ENCODE data around the gene TH. TPM values are rescaled to one million over a fixed set of nuclear protein-coding genes. Genes with fewer than 3 reads are reported as not detected.

Gene TH
- polyA plus RNA-seq, 1 of the 3 experiments (the other 2 are of a cell fraction) = not detected

DNA sequence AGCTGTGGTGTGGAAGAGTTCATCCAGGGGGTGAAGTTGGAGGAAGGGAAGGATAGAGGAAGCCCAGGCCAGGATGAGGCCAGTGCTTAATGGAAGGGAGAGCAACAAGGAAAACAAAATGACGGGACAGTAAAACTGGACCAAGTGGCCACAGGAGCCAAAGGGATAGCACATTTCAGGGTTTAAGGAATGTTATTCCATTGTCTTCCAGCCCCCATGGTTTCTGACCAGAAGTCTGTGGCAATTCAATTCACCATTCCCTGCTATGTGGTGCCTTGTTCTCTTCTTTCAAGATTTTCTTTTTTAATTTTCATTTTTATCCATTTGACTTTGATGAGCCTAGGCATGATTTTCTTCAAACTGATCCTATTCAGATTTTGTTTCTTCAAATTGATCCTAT, 54.9 kb downstream of the TH start:
- DNase-seq = no peak
- ChIA-PET CTCF (interaction anchor here (1.3 to 1.4 kb wide), 2 partner anchors 80 to 234 kb away, joined by 5 to 6 read pairs; no protein-coding TSS in a partner anchor), POLR2A (no interaction called here)
- H4K20me1 ChIP-seq (ENCODE audit: insufficient read depth) = no peaks in the 10 kb centered on the region
- H3K4me2 ChIP-seq = no peak overlapping the region
- H3K27me3 ChIP-seq (ENCODE audit: insufficient read depth) = no peaks in the 10 kb centered on the region
- no peak overlapping the region for H3K9ac ChIP-seq
- WGBS (ENCODE audit: low lambda C conversion rate) = 29% methylated on average over 1 of the region's 1 CpG
- H3K36me3 ChIP-seq (replicated peaks in 1 of 2; ENCODE audit: control insufficient read depth in 1 of 2, insufficient read depth in 2 of 2, low read length in 1 of 2) = no peaks in the 10 kb centered on the region
- H3K9me2 ChIP-seq = no peaks in the 10 kb centered on the region
- no peak overlapping the region for H3K4me3 ChIP-seq (ENCODE audit: low read depth in 2 of 2, low read length in 1 of 2)
- no peaks in the 10 kb centered on the region for H3K79me2 ChIP-seq (ENCODE audit: insufficient read depth)
- TF ChIP-seq MEF2A (IDR thresholded peaks at IDR 0.05; ENCODE audit: borderline replicate concordance, low read depth) (no peak), RCOR1 (IDR thresholded peaks at IDR 0.05; ENCODE audit: low read length) (no peak)
- H2AFZ ChIP-seq (ENCODE audit: low read depth) = no peak overlapping the region
- H3K4me1 ChIP-seq (ENCODE audit: control insufficient read depth in 1 of 2, insufficient read depth in 2 of 2, low read depth in 1 of 2, low read length in 1 of 2) = peaks cover 0 to 11% of the 10 kb centered on the region in 2 experiments; a peak in 1 of 4 replicates
- H3K9me3 ChIP-seq = no peaks in the 10 kb centered on the region
- no peaks in the 10 kb centered on the region for H3F3A ChIP-seq (replicated peaks; ENCODE audit: insufficient read depth)
- no peak overlapping the region for H3K27ac ChIP-seq (ENCODE audit: low read depth in 2 of 2, low read length in 1 of 2)

DNA sequence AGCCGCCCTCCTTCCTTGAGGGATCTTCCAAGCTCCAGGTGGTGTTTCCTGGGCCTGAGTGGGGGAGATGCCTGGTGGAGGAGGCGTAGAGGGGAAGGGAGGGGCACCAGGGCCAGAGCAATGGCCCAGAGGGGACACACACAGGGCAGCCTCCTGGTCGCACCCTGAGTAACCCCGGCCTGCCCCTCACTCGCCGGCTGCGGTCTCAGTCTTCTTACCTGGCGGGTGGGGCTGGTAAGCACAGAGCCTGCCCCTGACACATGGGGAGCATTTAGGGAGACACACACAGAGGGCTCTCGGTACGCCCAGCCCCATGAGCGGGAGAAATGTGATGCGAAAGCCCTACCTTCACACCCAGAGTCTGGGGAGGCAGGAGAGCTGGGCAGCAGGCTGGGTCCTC, 56.3 kb downstream of the TH start:
- Histone ChIP-seq H2AFZ (ENCODE audit: low read depth) (no peak overlapping the region), H3K9ac (no peak overlapping the region), H3K36me3 (replicated peaks in 1 of 2; ENCODE audit: control insufficient read depth in 1 of 2, insufficient read depth in 2 of 2, low read length in 1 of 2) (no peaks in the 10 kb centered on the region), H3K9me3 (no peaks in the 10 kb centered on the region), H4K20me1 (ENCODE audit: insufficient read depth) (no peaks in the 10 kb centered on the region), H3K9me2 (no peaks in the 10 kb centered on the region), H3K27me3 (ENCODE audit: insufficient read depth) (no peaks in the 10 kb centered on the region), H3K79me2 (ENCODE audit: insufficient read depth) (no peaks in the 10 kb centered on the region), H3K27ac (ENCODE audit: low read depth in 2 of 2, low read length in 1 of 2) (no peak overlapping the region), H3K4me2 (no peak overlapping the region), H3K4me3 (ENCODE audit: low read depth in 2 of 2, low read length in 1 of 2) (no peak overlapping the region), H3K4me1 (ENCODE audit: control insufficient read depth in 1 of 2, insufficient read depth in 2 of 2, low read depth in 1 of 2, low read length in 1 of 2) (peaks cover 0 to 2% of the 10 kb centered on the region in 2 experiments; a peak in 1 of 4 replicates), H3F3A (replicated peaks; ENCODE audit: insufficient read depth) (no peaks in the 10 kb centered on the region)
- 78% methylated on average over 5 of the region's 12 CpGs for WGBS (ENCODE audit: low lambda C conversion rate)
- DNase-seq = no peak
- ChIA-PET POLR2A (no interaction called here), CTCF (interaction anchor here (1.0 to 1.4 kb wide), 3 partner anchors 35 to 233 kb away, joined by 5 to 6 read pairs (median 5); no protein-coding TSS in a partner anchor)
- TF ChIP-seq FOSL2 (IDR thresholded peaks at IDR 0.05; ENCODE audit: borderline replicate concordance, low read depth) = no peak
- TF ChIP-seq JUND (IDR thresholded peaks at IDR 0.05) = no peak
- TF ChIP-seq NRF1 (IDR thresholded peaks at IDR 0.05; ENCODE audit: low read depth, low read length) = no peak
- TF ChIP-seq GABPA (IDR thresholded peaks at IDR 0.05; ENCODE audit: low read depth) = no peak
- TF ChIP-seq TEAD4 (IDR thresholded peaks at IDR 0.05; ENCODE audit: borderline replicate concordance, insufficient read depth) = no peak

DNA sequence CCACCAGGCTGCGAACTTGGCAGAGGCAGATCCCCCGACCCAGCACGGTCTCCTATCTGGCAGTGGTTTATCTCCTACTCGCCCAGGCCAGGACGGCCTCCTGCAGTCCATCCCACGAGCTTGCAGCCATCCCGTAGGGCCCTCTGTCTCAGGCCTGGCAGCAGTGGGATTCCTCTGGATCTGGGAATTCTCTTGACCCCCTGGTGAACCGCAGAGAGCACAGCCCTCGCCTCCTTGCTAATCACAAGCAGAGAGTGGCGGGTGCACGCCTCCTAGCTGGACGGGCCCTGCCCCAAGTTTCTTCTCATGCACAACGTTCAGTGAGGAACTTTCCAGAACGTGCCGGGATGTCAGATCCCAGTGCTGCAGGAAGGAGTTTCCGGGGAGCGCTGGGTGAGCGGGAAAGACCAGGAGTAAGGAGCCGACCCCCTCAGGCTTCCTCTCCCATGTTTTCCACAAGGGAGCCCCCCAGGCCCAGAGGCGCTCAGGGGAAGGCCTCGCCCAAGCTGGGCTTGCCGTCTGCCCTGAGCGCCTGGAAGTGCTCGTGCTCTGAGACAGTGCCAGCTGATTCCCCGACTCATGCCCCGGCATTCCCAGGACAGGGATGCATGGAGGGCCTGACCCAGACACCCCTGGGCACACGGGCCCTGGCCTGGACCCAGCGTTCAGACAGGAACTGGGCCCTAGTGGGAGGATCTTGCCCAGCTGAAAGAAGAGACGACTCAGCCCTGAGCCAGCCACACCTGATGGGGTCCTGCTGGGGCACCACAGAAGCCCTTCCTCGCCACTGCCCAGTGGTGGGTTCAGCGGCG, 57.0 kb downstream of the TH start:
- H4K20me1 ChIP-seq (ENCODE audit: insufficient read depth) = no peaks in the 10 kb centered on the region
- no peaks in the 10 kb centered on the region for H3K36me3 ChIP-seq (replicated peaks in 1 of 2; ENCODE audit: control insufficient read depth in 1 of 2, insufficient read depth in 2 of 2, low read length in 1 of 2)
- H3K27me3 ChIP-seq (ENCODE audit: insufficient read depth) = no peaks in the 10 kb centered on the region
- H2AFZ ChIP-seq (ENCODE audit: low read depth) = no peak overlapping the region
- no peaks in the 10 kb centered on the region for H3K79me2 ChIP-seq (ENCODE audit: insufficient read depth)
- DNase-seq = no peak
- CTCF ChIA-PET = interaction anchor here (1.3 to 1.6 kb wide), 2 partner anchors 37 to 38 kb away, joined by 3 to 4 read pairs; no protein-coding TSS in a partner anchor
- H3K9me2 ChIP-seq = no peaks in the 10 kb centered on the region
- no peak overlapping the region for H3K27ac ChIP-seq (ENCODE audit: low read depth in 2 of 2, low read length in 1 of 2)
- TF ChIP-seq CHD2 (IDR thresholded peaks at IDR 0.05; ENCODE audit: low read length, partially characterized antibody) (no peak), POLR2AphosphoS5 (IDR thresholded peaks at IDR 0.05; ENCODE audit: low read depth, low read length) (no peak)
- POLR2A ChIA-PET = no interaction called here
- H3F3A ChIP-seq (replicated peaks; ENCODE audit: insufficient read depth) = no peaks in the 10 kb centered on the region
- peaks cover 0 to 1% of the 10 kb centered on the region in 2 experiments; a peak in 1 of 4 replicates for H3K4me1 ChIP-seq (ENCODE audit: control insufficient read depth in 1 of 2, insufficient read depth in 2 of 2, low read depth in 1 of 2, low read length in 1 of 2)
- no peaks in the 10 kb centered on the region for H3K9me3 ChIP-seq
- 52% methylated on average over 18 of the region's 32 CpGs for WGBS (ENCODE audit: low lambda C conversion rate)
- no peak overlapping the region for H3K4me2 ChIP-seq
- no peak overlapping the region for H3K4me3 ChIP-seq (ENCODE audit: low read depth in 2 of 2, low read length in 1 of 2)
- H3K9ac ChIP-seq = no peak overlapping the region

Small RNAs within 50 kb of the gene (small RNA-seq; reads per million reads assigned to genes)
- gene MIR4686 = 0 reads per million in 7 experiments
- 0 reads per million in 7 experiments for gene MIR483

Other genes starting within 250 kb of the TH start
- gene MRPL23, start 224.5 kb downstream of the TH start, polyA plus RNA-seq (2012; rRNA removed) = 226 and 264 TPM in 2 replicates
- gene H19, start 174.0 kb downstream of the TH start, polyA plus RNA-seq (2012; rRNA removed) = 3.7 and 4.6 TPM in 2 replicates
- gene IGF2, start 32.4 kb downstream of the TH start, polyA plus RNA-seq (2012; rRNA removed) = 0.05 TPM in 1 of 2 replicates, not detected in the other
- not detected in 2 replicates for gene INS, start 10.6 kb downstream of the TH start, polyA plus RNA-seq (2012; rRNA removed)
- not detected in 2 replicates for gene ASCL2, start 98.8 kb upstream of the TH start, polyA plus RNA-seq (2012; rRNA removed)
- 0.03 and 0.06 TPM in 2 replicates for gene C11orf21, start 130.1 kb upstream of the TH start, polyA plus RNA-seq (2012; rRNA removed)
- gene TSPAN32, start 130.2 kb upstream of the TH start, polyA plus RNA-seq (2012; rRNA removed) = 0.12 and 0.18 TPM in 2 replicates
- 373 and 517 TPM in 2 replicates for gene CD81, start 205.5 kb upstream of the TH start, polyA plus RNA-seq (2012; rRNA removed)
- 45.1 and 45.3 TPM in 2 replicates for gene TSSC4, start 228.9 kb upstream of the TH start, polyA plus RNA-seq (2012; rRNA removed)